Activated T-cell treated with anti-CD3 and anti-CD28 coated beads for 4 hours (primary cell): ENCODE data around the gene FIBIN.
"Not testable (repeated sequence)": the region's sequence is repeated elsewhere in the genome, so short reads cannot be mapped to it uniquely, and the experiment has no call there.

ENCODE experiments used
- DNase-seq: peaks from one replicate; pipeline ENCODE4 v3.0.0-alpha.2; 2020

FIBIN gene

DNA sequence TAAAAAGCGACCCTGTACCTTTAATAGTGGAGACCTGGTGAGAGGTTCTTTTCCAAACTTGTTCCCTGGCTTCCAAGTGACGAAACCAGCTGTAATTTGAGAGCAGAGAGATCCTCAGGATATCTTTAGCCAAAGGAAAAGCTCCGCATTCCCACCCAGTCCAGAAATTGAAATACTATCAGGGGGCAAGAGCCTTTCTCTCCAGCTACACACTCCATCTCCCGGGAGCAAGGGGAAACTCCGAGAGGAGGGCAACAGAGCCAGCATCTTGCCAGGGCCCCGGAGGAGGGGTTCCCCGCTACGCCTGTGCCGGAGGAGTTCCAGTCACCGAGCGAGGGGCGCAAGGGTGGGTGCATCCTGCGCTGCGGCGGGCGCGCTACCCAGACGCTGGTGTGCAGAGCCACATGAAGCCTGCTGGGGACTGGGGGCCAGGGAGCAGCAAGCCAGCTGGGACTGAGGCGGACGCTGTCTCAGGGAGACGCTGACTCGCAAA is at the start of gene FIBIN:
TSS of gene FIBIN (plus strand) at position 148 of the 493 bp plus-strand sequence. CDS start 415 bp downstream, outside the sequence.
- no peak for DNase-seq

DNA sequence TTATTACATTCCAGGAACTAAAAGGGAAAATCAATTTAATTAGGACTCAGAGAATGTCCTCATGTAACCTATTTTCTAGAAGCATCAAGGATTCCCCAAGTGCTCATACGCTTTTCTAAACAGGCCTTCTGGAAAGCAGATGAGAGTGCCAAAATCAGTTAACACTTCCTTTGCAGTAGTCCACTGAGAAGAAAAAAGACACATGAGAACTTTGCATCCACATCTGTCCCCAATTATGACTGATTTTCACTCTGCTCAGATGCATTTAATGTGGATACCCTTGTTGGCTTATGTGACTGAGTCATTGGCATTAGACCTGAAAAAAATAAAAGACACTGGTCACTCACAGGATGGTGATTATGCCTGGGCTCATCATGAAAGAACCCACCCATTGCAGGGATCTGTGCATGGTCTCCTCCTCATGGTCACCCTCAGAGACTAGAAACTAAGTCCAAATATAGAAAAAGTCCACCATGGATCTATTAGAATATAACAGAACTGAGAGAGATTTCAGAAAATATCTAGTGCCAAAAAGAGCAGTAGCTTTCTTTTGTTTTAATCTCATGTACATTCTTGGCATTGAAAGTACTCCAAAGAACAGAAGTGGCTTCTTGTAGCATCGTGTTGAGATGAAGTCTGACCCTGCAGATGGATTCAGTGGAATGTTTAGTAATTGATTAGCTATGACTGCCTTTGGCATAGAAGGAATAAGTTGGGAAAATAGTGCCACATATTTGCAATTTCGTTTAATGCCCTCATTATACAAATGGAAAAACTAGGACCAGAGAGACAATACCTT is 48.8 kb upstream of the FIBIN start:
- DNase-seq, result no peak

DNA sequence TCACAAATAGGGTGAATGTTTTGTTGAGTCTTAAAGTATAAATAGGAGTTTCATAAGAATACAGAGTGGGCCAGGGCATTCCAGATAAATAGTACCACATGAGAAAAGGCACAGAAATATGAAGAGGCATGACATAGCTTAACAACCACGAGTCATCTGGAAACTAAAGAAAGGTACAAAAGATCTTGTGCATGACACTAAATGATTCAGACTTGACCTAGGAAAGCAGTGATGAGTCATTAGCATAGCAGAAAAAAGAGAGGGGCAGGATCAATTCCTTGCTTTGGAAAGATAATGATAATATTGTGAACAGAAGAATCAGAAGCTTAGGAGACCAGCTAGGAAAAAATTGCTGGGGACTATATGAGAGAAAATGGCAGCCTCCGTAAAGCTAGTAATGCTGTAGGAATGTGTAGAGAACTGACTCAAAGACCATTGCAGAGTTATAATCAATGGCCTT is 47.6 kb upstream of the FIBIN start:
- DNase-seq, result no peak

DNA sequence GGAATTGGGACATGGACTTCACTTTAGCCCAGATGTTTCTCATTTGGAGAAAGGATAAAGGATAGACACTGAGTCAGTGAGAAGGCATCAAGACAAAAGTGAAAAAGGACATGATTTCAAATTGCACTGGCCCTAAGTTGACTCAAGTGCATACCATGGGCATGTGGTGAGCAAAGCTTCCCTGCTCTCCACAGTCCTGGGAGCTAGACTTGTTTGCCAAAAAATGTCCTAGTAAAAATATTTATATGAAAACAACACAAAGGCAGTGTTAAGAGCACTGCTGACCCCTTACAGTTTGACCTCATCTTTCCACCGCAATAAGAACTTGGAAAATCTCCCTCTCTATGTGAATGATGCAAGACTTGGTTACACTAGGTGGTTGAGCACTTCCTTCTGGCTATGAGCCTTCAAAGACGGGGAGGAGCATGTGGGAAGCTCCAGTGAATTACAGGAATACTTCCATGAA is 46.5 kb upstream of the FIBIN start:
- no peak for DNase-seq

DNA sequence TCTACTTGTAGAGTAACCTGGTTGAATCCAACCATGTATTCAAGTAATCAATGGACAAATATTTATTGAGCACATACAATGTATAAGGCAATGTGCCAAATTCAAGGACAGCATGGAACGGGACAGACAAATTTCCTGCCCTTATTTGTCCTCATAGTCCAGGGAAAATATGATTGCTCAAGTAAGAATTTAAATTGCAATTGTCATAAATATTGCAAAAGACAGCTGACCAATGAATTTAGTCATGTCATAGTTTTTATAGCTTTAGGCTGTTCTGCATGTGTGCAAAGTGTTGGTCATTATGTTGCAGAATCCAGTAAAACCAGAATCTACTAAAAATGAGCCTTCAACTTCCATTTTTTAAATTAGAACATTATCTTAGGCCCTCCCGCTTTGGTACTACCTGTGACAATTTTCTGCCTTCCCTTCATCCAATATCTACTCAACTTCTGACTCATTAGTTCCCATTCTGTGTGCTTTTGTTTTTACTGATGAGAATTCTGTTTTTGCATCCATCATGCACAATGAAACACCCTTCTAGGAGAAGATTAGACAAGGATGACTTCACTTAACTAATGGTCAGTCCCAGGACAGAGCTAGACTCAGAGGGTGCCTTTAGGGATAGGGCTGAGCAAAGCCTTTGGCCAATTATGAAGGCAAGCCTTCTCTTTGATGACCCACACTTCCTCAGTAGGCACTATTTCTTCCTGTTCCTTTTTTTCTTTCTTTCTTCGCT is 45.8 kb upstream of the FIBIN start:
- no peak for DNase-seq

DNA sequence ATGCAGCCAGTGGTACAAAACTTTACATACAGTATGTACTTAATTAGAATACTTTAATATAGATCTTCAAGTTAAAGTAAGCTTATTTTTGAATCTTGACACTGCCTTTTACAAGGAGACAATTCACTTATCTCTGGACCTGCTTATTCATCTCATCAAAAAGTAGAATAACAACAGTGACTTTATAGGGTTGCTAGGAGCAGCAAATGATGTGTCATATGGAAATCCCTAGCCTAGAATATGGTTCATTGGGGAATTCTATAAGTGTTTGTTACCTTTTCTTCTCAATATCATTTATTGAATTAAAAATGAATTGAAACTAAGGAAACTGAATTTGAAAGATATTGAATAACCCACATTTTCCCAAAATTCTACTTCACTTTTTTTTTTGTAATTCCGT is 45.0 kb upstream of the FIBIN start:
- no peak for DNase-seq

DNA sequence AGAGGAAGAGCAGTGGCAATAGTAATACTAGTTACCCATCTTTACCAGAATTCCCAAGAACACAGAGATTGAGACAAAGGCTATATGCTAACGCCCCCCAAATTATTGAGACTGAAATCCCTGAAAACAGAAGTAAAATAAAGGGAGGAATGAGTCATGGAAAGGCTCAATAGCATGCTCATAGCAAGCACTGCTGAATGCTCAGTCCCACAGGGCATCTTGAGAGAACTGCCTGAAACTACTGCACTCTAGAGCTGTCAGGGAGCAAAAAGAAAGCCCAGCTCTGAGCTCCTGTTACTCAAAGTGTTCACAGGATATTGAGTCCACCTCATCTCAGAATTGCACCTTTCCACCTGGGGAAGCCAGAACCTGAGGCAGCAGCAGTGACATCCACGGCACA is 44.1 kb upstream of the FIBIN start:
- no peak for DNase-seq

DNA sequence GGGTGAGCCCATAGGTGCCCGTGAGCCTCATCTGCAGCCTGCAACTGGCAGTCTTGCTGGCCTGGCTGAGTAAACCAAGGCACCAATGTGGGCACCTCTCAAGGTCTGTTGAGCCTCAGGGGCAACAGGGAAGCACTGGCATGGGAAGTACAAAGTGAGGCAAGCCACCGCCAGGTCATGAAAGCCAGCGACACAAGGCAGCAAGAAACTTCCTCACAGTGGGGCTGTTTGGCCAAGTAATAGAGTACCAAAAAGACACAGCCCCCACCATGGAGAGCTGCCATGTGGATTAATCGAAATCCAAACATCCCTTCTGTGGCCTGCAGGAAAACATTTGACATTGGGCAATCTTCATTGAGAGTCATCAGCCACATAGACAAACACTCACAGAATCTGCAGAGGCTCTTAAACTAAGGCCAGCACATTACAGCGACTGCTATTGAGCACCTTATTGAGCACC is 43.6 kb upstream of the FIBIN start:
- DNase-seq, result no peak

DNA sequence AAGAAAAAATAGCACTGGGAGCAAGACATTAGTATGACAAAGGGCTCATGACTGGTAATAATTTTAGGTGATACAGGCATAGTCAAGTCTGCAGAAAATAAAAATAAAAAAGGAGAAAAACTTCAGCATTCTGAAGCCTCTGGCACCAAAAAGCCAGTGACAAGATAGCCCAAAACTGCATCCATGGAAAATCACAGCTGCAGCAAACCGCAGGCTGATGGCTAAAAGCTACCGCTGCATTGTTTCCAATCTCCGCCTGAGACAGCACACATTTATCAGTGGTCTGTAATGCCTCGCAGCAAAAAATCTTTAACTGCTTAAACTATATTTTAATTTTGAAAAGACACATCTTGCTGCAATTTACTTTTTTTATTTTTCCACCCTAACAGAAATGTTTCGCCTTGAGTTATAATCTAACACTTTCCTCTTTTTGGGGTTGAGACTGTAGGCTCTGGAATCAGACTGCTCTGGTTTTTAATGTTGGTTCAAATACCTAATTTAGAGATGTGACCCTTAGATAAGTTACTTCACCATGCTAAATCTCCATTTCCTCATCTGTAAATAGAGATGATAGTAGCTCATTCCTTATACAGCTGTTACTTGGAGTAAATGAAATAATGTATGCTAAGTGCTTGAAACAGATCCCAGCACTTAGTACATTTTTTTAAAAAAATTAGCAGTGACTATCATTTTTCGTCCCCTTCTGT is 42.0 kb upstream of the FIBIN start:
- no peak for DNase-seq

DNA sequence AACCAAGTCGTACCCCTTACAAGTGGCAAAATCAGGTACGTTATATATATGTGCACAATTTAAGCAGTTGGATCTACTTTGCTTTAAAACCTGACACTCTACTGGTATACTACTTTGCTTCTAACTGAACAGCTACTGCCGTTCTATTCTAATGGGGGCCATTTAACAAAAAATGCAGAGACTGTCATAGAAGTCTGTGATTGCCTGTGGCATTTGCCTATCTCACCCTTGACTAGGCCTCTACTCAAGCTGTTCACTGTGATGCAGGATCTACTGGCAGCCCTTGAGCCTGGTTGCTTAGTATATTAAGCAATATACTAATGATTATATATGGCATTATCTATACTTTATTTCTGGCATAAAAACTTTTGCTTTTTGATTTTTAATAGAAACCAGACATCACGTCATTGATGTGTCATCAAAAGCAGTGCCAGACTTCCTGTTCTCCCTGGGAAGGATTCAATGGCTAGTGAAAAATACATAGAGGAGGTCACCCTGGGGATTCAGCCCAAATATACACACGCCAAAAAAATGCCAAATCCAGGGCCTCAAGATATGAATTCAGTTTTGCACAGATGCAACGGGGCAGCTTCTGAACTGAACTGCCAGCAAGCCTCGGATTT is 40.0 kb upstream of the FIBIN start:
- DNase-seq, result no peak

DNA sequence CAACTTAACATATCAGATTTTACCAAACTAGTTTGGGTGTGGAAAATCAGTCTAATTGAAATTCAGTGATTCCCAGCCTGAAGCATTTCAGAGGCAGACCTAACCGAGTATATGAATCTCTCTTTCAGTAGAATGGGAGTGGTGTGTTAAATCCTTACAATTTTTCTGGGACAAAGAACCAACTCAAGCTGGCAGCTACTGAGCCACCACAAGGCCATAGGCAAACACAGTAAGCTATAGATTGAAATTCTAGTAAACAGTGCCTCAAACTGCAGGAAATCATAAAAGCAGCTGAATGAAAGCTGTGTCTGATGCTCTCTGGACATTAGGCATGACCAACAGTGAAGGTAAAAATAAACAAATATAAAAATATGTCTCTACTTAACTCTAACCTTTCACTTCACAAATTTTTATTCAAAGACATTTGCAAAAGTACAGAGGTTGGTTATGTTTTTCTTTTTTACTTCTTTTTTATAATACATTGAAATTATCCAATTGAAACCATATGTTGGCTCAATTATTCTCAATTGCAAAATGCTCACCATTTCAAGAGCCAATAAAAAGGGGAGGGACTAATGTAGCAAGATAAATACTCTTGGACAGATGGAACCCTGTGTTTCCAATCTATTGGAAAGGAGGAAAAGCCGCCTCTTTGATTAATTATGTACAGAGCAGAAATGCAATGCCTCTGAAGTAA is 35.8 kb upstream of the FIBIN start:
- DNase-seq, result no peak

DNA sequence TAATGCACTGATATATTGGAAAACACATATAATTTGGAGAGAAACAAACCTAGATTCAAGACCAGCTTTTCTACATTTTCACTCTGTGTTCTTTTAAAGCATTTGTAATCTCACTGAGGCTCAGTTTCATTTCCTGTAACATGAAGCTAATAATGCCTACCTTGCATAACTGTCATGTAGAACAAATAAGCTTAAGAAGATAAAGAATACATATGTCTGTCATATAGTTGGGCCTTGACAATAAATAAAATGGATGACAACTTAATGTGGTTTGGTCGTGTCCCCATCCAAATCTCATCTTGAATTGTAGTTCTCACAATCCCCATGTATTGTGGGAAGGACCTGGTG is 35.2 kb upstream of the FIBIN start:
- no peak for DNase-seq

DNA sequence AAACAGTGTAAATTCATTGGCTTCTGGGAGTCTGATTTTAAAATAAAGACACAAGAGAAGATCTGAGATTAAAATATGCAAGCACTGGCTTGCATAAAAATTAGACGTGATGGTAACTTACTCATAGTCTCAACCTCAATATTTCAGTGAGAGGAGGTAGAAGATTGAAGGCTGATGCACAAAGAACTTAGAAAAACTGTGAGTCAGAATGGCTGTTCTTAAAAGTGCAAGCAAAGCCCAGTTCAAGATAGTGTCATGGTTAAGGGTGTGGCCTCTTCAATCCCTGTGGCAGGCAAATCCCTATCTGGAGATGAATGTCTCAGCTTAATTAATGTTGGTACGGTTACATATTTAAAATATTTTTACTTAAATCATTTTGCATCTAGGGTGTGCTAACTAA is 33.6 kb upstream of the FIBIN start:
- DNase-seq, result no peak

DNA sequence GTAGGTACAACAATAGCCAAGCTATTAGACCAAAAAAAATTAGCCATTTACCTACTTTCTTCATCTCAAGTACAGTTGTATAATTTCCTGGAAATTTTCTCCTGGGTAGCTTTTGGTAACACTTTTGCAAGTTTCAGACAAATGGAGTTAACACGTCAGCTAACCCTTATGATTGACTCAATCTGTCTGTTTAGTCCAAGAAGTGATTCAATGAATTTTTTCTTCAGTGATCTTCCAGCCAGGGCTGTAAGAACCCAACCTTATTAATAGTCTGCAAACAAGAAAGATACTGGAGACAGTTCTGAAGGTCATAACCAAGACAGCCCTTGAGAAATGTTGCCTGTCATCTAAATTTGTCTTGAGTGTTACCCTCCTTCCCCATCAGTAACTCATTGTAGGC is 30.1 kb upstream of the FIBIN start:
- no peak for DNase-seq

DNA sequence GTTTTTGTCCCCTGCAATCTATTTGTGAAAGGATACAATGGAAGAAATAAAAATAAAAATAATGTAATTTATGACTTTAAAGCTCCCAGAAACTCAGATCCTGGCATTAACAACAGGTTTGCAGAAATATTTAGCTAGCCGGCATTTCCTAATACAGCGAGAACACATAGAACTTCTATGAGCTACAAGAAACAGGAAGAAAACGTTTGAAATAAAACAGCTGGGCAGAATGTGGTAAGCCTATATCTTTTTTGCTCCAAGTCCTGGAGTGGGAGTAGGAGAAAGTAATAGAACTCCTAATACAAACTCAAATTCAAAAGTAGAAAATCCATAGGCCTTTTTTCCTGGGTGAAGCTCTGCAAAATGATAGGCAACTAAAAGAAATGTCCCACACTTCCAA is 29.6 kb upstream of the FIBIN start:
- no peak for DNase-seq

DNA sequence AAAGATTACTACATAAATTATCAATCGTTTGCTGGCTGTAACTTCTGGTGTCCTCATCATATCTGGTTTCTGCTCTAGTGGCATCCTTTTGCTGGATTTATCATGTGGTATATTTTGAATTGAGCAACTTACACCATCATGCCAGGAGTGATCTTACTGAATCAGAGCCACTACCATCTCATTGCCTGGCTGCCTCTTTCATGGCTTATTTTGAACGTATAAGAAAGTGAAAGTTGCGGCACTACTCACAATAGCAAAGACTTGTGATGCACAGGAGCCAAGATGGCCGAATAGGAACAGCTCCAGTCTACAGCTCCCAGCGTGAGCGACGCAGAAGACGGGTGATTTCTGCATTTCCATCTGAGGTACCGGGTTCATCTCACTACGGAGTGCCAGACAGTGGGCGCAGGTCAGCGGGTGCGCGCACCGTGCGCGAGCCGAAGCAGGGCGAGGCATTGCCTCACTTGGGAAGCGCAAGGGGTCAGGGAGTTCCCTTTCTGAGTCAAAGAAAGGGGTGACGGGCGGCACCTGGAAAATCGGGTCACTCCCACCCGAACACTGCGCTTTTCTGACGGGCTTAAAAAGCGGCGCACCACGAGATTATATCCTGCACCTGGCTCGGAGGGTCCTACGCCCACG is 28.9 kb upstream of the FIBIN start:
- not testable (repeated sequence) for DNase-seq

DNA sequence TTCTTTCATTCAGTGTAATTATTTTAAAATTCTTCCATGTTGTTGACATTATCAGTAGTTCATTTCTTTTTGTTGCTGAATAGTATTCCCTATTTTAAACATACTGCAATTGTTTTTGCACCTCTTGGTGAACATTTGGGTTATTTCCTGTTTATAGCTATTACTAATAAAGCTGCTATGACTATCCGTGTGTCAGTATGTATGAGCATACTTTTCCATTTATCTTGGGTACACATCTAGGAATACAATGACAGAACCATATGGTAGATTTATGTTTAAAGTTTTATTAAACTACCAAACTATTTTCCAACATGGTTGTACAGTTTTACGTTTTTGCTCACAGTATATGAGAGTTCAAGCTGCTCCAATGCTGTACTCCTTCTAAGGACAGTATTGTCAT is 22.0 kb upstream of the FIBIN start:
- no peak for DNase-seq

DNA sequence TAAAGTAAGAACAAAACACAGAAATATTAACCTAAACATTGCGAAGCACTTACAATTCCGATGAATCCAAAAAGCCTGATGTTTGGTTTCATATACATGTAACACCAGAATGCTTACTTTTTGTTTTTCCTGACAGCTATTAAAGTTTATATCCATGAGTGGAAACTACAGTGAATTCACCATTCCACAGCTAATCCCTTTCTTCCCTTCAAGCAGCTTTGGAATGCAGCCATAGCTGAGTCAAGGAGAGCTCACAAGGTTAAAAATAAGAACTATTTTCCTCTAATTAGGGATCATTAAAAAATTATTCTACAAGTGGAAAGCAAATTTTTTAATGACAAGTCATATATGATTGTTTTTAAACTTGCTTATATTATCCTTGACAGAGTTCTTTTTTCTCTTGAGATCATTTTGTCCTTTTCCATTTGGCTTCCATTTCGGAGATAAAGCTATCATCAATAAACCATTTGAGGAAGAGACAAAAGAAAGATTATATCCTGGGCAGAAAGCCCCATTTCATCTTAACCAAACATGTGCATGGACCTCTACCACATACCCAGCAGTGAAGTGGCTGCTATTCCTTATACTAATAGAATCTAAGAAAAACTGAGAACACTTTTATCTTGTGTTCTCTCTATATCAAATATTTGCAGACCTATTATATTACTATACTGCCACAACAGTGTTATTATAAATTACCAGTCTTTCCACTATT is 19.7 kb upstream of the FIBIN start:
- DNase-seq, result no peak

DNA sequence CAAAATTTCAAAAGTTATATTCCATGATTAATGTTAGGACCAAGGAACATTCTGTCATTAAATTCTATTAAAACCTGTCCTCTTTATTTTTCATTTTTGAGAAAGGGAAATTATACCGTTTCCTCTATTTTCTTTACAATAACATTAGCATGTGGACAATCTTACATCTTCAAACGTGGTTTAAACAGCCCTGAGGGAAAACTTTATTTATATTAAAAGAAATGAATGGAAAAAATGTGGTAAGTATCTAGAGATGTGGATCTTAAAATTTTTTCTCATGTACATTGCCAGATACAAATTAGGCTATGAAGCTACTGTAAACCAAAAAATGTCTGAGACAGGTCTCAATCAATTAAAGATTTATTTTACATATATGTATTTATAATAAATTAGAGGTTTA is 18.9 kb upstream of the FIBIN start:
- no peak for DNase-seq

DNA sequence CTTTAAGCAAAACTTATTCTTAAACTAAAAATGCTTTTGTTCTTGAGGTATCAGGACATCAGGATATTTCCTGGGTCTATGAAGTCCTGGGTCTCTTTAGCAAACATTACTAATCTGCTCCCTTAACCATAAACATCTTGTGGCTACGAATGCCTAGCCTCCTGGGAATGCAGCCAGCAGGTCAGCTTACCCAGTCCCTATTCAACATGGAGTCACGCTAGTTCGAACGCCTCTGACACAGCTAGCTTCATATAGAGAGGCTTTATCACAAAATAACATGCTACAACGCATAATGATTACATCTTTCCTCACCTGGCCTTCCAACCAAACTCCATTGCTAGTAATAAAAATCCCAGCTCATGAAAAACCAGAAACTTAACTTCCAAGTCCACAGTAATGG is 17.5 kb upstream of the FIBIN start:
- DNase-seq, result no peak

DNA sequence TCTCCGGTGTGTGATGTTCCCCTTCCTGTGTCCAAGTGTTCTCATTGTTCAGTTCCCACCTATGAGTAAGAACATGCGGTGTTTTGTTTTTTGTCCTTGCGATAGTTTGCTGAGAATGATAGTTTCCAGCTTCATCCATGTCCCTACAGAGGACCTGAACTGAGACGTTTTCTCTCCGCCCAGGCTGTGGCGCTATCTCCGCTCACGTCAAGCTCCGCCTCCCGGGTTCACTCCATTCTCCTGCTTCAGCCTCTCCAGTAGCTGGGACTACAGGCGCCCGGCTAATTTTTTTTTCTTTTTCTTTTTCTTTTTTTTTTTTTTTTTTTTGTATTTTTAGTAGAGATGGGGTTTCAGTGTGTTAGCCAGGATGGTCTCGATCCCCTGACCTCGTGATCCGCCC is 16.7 kb upstream of the FIBIN start:
- not testable (repeated sequence) for DNase-seq
